ENCODE measurements around the gene GYS2. TPM values are rescaled to one million over a fixed set of nuclear protein-coding genes. Genes with fewer than 3 reads are reported as not detected.
"Not testable (repeated sequence)": the region's sequence is repeated elsewhere in the genome, so short reads cannot be mapped to it uniquely, and the experiment has no call there.

GYS2 gene
- total RNA-seq, 1 donor from 2014 or later = not detected

GRCh38 chr12:21647179-21647578, 42.5 kb upstream of the GYS2 start:
- POLR2A ChIA-PET = interaction anchor here (1.6 kb wide), 1 partner anchor 10 kb away, joined by 6 read pairs; the partner anchor contains the start of gene LDHB
- no peak overlapping the region for H3K27ac Mint-ChIP-seq
- peaks cover 3% of the 10 kb centered on the region for H3K4me1 Mint-ChIP-seq
- H3K27me3 Mint-ChIP-seq = no peaks in the 10 kb centered on the region
- DNase-seq (no peak), ATAC-seq (ENCODE audit: low read depth) (no peak)
- H3K36me3 Mint-ChIP-seq (ENCODE audit: low read depth) = peaks cover 88% of the 10 kb centered on the region
- no peak for TF ChIP-seq CTCF (IDR thresholded peaks at IDR 0.05)
- H3K9me3 Mint-ChIP-seq = no peaks in the 10 kb centered on the region
- no peak overlapping the region for H3K4me3 Mint-ChIP-seq
- intact Hi-C loops (cut with micrococcal nuclease) = no loop called here
- CTCF ChIA-PET = no interaction called here

GRCh38 chr12:21645041-21645500, 40.4 kb upstream of the GYS2 start:
- H3K4me3 Mint-ChIP-seq; intact Hi-C loops (cut with micrococcal nuclease); H3K4me1 Mint-ChIP-seq; H3K9me3 Mint-ChIP-seq; ATAC-seq (ENCODE audit: low read depth); DNase-seq; H3K27me3 Mint-ChIP-seq; CTCF ChIA-PET: not testable (repeated sequence)
- H3K36me3 Mint-ChIP-seq (ENCODE audit: low read depth) = peaks cover 85% of the 10 kb centered on the region
- peak overlapping the region; percentile 12 for H3K27ac Mint-ChIP-seq
- POLR2A ChIA-PET = interaction anchor here (0.6 kb wide), 1 partner anchor 93 kb away, joined by 3 read pairs; no protein-coding TSS in a partner anchor

- H3K36me3 Mint-ChIP-seq (ENCODE audit: low read depth) = peaks cover 81% of the 10 kb centered on the region
- H3K27ac Mint-ChIP-seq = no peak overlapping the region
- peaks cover 2% of the 10 kb centered on the region for H3K4me1 Mint-ChIP-seq
- ChIA-PET POLR2A (interaction anchor here (0.6 kb wide), 1 partner anchor 93 kb away, joined by 3 read pairs; no protein-coding TSS in a partner anchor), CTCF (interaction anchor here (0.5 kb wide), 1 partner anchor 207 kb away, joined by 3 read pairs; the partner anchor contains the start of gene PYROXD1)
- DNase-seq = no peak
- TF ChIP-seq CTCF (IDR thresholded peaks at IDR 0.05) = no peak
- ATAC-seq (ENCODE audit: low read depth) = no peak
- H3K4me3 Mint-ChIP-seq = no peak overlapping the region
- no peaks in the 10 kb centered on the region for H3K27me3 Mint-ChIP-seq
- intact Hi-C loops (cut with micrococcal nuclease) = no loop called here
- H3K9me3 Mint-ChIP-seq = no peaks in the 10 kb centered on the region
Observed at GRCh38 chr12:21644516-21644915, 39.9 kb upstream of the GYS2 start.

GRCh38 chr12:21643758-21644157, 39.1 kb upstream of the GYS2 start:
- no peaks in the 10 kb centered on the region for H3K27me3 Mint-ChIP-seq
- no peak for ATAC-seq (ENCODE audit: low read depth)
- ChIA-PET CTCF (no interaction called here), POLR2A (no interaction called here)
- no peak for TF ChIP-seq CTCF (IDR thresholded peaks at IDR 0.05)
- H3K36me3 Mint-ChIP-seq (ENCODE audit: low read depth) = peaks cover 82% of the 10 kb centered on the region
- no peak for DNase-seq
- intact Hi-C loops (cut with micrococcal nuclease) = no loop called here
- no peak overlapping the region for H3K4me3 Mint-ChIP-seq
- H3K4me1 Mint-ChIP-seq = peaks cover 2% of the 10 kb centered on the region
- no peak overlapping the region for H3K27ac Mint-ChIP-seq
- H3K9me3 Mint-ChIP-seq = no peaks in the 10 kb centered on the region

- Mint-ChIP-seq H3K36me3 (ENCODE audit: low read depth) (peaks cover 83% of the 10 kb centered on the region), H3K4me1 (peaks cover 2% of the 10 kb centered on the region)
- TF ChIP-seq CTCF (IDR thresholded peaks at IDR 0.05) = no peak
Observed at GRCh38 chr12:21642707-21643389, 38.2 kb upstream of the GYS2 start.

More at GRCh38 chr12:21642707-21643389, 38.2 kb upstream of the GYS2 start:
- ChIA-PET POLR2A (no interaction called here), CTCF (no interaction called here)
- ATAC-seq (ENCODE audit: low read depth) = no peak
- intact Hi-C loops (cut with micrococcal nuclease) = no loop called here
- Mint-ChIP-seq H3K27me3 (no peaks in the 10 kb centered on the region), H3K9me3 (no peaks in the 10 kb centered on the region), H3K27ac (no peak overlapping the region), H3K4me3 (no peak overlapping the region)
- DNase-seq = no peak
